Fibroblast of pulmonary artery (primary cell): Measurements from ENCODE around the gene CLCN6.

ENCODE experiments used
- DNase-seq: peaks from one replicate; pipeline ENCODE4 v3.0.0-alpha.2; 2010; ENCODE audit warnings: low read depth
- H3K4me3 ChIP-seq: replicated peaks from 2 replicates; pipeline ENCODE4 v1.5.1; 2011; ENCODE audit warnings: low read depth, mild to moderate bottlenecking, control low read depth, low read length, moderate library complexity
- TF ChIP-seq, protein P1 (sequence below): IDR thresholded peaks from 2 replicates; pipeline ENCODE4 v1.5.1; 2011; ENCODE audit warnings: mild to moderate bottlenecking, control low read depth, low read length, inconsistent platforms; ENCODE audit errors: missing control alignments

Gene CLCN6

DNA sequence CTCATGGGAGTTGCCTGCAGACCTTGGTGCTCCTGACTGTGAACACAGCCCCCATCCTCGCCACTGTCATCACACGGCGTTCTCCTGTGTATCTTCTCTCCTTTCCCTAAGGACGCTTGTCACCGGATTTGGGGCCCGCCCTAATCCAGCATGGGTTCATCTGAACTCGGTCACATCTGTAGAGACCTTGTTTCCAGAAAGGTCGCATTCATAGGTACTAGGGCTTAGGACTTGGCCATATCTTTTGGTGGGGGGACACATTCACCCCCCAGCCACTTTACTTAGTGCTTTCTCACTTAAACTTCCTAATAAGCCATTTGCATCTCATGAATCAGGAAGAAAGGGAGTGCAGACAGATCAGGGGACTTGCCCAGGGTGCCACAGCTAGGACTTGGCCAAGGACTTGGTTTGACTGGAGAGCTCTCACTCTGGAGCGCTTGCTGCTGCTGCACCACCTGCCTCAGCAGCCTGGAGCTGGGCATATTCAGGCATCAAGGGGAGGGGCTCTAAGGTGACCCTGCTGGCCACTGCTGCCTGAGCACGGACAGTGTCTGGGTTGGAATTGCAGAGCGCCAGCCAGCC, 31.9 kb downstream of the CLCN6 start:
- no peak overlapping the region for H3K4me3 ChIP-seq
- DNase-seq, result no peak

DNA sequence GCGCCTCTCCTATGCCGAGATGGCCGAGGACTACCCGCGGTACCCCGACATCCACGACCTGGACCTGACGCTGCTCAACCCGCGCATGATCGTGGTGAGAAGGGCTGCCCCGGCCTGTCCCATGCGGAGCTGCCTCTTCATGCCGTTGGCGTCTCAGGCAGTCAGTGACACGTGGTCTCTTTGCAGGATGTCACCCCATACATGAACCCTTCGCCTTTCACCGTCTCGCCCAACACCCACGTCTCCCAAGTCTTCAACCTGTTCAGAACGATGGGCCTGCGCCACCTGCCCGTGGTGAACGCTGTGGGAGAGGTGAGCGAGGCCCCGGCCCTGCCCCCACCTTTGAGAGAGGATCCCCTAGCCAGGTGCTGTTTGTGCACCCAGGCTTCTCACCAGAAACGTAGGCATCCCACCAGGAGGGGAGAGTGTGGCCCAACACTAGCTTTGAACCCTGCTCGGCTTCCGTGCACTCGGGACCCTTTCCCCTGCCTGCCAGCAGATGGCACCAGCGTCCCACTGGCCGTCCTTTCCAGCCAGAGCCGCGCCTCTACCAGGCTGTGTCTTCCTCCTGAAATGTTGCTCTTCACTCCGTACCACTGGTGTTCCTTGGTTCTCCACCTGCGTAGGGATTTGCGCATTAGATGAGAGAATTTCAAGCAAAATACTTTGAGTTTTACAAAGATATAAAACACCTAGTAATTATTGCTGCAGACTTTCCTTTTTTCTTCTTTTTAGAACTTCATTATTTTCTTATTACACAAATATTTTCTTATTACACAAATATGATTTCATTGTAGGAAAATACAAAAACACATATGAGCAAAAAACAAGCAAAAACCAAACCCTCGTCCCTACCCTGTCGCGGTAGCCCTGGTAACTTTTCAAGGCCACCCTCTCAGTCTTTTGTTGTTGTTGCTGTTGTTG, 32.6 kb downstream of the CLCN6 start:
- H3K4me3 ChIP-seq, result no peak overlapping the region
- TF ChIP-seq, protein P1, sequence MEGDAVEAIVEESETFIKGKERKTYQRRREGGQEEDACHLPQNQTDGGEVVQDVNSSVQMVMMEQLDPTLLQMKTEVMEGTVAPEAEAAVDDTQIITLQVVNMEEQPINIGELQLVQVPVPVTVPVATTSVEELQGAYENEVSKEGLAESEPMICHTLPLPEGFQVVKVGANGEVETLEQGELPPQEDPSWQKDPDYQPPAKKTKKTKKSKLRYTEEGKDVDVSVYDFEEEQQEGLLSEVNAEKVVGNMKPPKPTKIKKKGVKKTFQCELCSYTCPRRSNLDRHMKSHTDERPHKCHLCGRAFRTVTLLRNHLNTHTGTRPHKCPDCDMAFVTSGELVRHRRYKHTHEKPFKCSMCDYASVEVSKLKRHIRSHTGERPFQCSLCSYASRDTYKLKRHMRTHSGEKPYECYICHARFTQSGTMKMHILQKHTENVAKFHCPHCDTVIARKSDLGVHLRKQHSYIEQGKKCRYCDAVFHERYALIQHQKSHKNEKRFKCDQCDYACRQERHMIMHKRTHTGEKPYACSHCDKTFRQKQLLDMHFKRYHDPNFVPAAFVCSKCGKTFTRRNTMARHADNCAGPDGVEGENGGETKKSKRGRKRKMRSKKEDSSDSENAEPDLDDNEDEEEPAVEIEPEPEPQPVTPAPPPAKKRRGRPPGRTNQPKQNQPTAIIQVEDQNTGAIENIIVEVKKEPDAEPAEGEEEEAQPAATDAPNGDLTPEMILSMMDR, result peak; percentile 100
- DNase-seq, result peak; percentile 67

More for the DNA sequence above, 31.9 kb downstream of the CLCN6 start:
- TF ChIP-seq, protein P1, result no peak

DNA sequence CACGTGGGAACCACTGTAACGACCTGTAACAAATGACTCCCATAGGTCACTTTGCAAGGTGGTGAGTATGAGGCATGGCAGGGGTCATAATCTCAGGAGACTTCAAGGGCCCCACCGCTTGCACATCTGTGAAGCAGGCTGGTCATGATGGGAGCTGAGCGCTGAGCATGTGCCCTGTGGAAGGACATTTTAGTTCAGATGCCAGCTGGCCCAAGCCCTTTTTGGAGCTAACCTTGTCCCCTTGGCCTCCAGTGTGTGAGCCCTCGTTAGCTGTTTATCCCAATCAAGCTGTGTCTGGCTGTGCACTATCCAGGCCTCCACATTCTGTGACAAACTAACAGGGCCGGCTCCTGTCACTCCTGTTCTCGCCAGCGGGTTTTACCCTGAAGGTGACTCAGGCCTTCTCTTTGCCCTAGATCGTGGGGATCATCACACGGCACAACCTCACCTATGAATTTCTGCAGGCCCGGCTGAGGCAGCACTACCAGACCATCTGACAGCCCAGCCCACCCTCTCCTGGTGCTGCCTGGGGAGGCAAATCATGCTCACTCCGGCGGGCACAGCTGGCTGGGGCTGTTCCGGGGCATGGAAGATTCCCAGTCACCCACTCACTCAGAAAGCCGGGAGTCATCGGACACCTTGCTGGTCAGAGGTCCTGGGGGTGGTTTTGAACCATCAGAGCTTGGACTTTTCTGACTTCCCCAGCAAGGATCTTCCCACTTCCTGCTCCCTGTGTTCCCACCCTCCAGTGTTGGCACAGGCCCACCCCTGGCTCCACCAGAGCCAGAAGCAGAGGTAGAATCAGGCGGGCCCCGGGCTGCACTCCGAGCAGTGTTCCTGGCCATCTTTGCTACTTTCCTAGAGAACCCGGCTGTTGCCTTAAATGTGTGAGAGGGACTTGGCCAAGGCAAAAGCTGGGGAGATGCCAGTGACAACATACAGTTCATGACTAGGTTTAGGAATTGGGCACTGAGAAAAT, 34.0 kb downstream of the CLCN6 start:
- no peak overlapping the region for H3K4me3 ChIP-seq
- TF ChIP-seq, protein P1, result no peak

DNA sequence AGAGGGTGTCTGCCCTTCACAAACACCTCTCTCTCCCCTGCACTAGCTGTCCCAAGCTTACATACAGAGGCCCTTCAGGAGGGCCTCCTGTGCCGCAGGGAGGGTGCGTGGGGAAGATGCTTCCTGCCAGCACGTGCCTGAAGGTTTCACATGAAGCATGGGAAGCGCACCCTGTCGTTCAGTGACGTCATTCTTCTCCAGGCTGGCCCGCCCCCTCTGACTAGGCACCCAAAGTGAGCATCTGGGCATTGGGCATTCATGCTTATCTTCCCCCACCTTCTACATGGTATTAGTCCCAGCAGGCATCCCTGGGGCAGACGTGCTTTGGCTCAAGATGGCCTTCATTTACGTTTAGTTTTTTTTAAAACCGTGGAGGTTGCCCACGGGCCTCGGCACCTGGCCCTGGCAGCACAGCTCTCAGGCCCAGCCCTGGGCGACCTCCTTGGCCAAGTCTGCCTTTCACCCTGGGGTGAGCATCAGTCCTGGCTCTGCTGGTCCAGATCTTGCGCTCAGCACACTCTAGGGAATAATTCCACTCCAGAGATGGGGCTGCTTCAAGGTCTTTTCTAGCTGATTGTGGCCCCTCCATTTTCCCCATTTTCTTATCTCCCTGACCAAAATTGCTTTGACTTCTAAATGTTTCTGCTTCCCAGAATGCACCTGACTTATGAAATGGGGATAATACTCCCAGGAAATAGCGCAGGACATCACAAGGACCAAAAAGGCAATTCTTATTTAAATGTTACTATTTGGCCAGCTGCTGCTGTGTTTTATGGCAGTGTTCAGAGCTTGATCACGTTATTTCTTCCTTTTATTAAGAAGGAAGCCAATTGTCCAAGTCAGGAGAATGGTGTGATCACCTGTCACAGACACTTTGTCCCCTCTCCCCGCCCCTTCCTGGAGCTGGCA, 35.5 kb downstream of the CLCN6 start:
- no peak overlapping the region for H3K4me3 ChIP-seq
- peak; percentile 16 for DNase-seq
- TF ChIP-seq, protein P1, result no peak

More for the DNA sequence above, 34.0 kb downstream of the CLCN6 start:
- DNase-seq, result no peak

DNA sequence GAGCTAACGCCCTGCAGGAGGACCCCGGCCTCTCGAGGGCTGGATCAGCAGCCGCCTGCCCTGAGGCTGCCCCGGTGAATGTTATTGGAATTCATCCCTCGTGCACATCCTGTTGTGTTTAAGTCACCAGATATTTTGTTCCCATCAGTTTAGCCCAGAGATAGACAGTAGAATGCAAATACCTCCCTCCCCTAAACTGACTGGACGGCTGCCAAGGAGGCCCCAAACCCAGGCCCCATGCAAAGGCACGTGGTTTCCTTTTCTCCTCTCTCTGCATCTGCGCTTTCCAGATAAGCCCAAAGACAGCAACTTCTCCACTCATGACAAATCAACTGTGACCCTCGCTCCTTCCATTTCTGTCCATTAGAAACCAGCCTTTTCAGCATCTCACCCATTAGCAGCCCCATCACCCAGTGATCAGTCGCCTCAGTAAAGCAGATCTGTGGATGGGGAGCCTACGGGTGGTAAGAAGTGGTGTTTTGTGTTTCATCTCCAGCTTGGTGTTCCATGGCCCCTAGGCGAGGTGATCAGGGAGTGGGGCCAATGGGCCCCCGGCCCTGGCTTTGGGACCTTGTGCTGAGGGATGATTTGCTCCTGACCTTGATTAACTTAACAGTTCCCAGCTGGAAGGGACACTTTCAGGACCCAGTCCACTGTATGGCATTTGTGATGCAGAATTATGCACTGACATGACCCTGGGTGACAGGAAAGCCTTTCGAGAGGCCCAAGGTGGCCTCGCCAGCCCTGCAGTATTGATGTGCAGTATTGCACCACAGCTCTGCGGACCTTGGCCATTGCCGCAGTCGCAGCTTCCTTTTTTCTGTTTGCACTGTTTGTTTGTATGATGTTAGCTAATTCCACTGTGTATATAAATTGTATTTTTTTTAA, 36.4 kb downstream of the CLCN6 start:
- H3K4me3 ChIP-seq, result no peak overlapping the region
- DNase-seq, result peak; percentile 89
- TF ChIP-seq, protein P1, result no peak
